Gastrocnemius medialis (tissue), 4 donors: ENCODE measurements around the gene PLCB3. TPM values are rescaled to one million over a fixed set of nuclear protein-coding genes. Genes with fewer than 3 reads are reported as not detected.

Source experiments
- ATAC-seq, 2 donors: fragments of 150-250 bp; one replicate each; pipeline ENCODE4 v1.9.1; 2016
- DNase-seq, 2 donors: peaks; one replicate each; pipeline ENCODE4 v3.0.0-alpha.2; 2019
- H3K27ac ChIP-seq, 4 donors: fragments of 200-600 bp; sonication (generic); 1 replicate in 1 of 4; 2 replicates in 3 of 4; pipeline ENCODE4 v1.5.1; 2016 to 2018; ENCODE audit warnings: mild to moderate bottlenecking in 2 of 4, moderate library complexity in 1 of 4
- H3K27me3 ChIP-seq, 3 donors: fragments of 200-600 bp; sonication (generic) in 2 of 3; 1 replicate in 1 of 3; 2 replicates in 2 of 3; pipeline versions ENCODE4 v1.5.1 to v1.6.0; 2016 to 2019; ENCODE audit warnings: mild to moderate bottlenecking in 1 of 3, moderate library complexity in 1 of 3
- H3K36me3 ChIP-seq, 2 donors: fragments of 200-600 bp; sonication (generic) in 1 of 2; one replicate each; pipeline ENCODE4 v1.5.1; 2017 to 2018
- H3K4me1 ChIP-seq, 2 donors: fragments of 200-600 bp; sonication (generic) in 1 of 2; one replicate each; pipeline ENCODE4 v1.5.1; 2016 to 2017; ENCODE audit warnings: mild to moderate bottlenecking in 2 of 2
- H3K4me3 ChIP-seq, 4 donors: fragments of 200-600 bp; sonication (generic) in 3 of 4; 1 replicate in 1 of 4; 2 replicates in 3 of 4; pipeline ENCODE4 v1.5.1; 2016 to 2019; ENCODE audit warnings: mild to moderate bottlenecking in 2 of 4
- H3K9me3 ChIP-seq, 3 donors: fragments of 200-600 bp; sonication (generic) in 2 of 3; 1 replicate in 1 of 3; 2 replicates in 2 of 3; pipeline ENCODE4 v1.5.1; 2016 to 2019
- CTCF ChIP-seq, 5 experiments: fragments of 450-650 bp in 3 of 5; fragments of 200-600 bp in 2 of 5; sonication (generic) in 2 of 5; IDR thresholded peaks in 4 of 5; conservative IDR thresholded peaks in 1 of 5; 1 replicate in 4 of 5; 2 replicates in 1 of 5; pipeline ENCODE4 v1.5.1; 2016 to 2019; ENCODE audit warnings: antibody characterized with exemption in 5 of 5, mild to moderate bottlenecking in 3 of 5, moderate library complexity in 3 of 5
- POLR2A ChIP-seq, 2 donors: fragments of 450-650 bp; IDR thresholded peaks; one replicate each; pipeline ENCODE4 v1.6.1; 2017; ENCODE audit warnings: antibody characterized with exemption in 2 of 2, mild to moderate bottlenecking in 2 of 2, moderate library complexity in 2 of 2
- in situ Hi-C, 4 donors: fragments of 200-750 bp; cut with MboI; loops; one replicate each; pipeline versions ENCODE4 v1.15.0 to v1.8.0; 2017; ENCODE audit warnings: low sequenced_read_pairs in 4 of 4
- intact Hi-C: fragments of 100-400 bp; cut with DNase I; formaldehyde crosslinking; loops from one replicate; pipeline ENCODE4 v1.15.1; 2023; ENCODE audit warnings: low total_unique reads
- total RNA-seq, 4 donors: library from RNA; depleted of rRNA; stranded (reverse); fragments of >200 nt; gene quantifications; one replicate each; pipeline versions ENCODE4 v1.1.0 to v1.2.3, GENCODE V29; 2016

The PLCB3 gene
- total RNA-seq, 4 donors from 2014 or later = 4.7 to 9.7 (median 6.2) TPM

GRCh38 chr11:64219755-64220154 lies 31.6 kb upstream of the PLCB3 start:
- no peaks in the 10 kb centered on the region for H3K27me3 ChIP-seq
- ATAC-seq (no peak), DNase-seq (no peak)
- no peak overlapping the region for H3K27ac ChIP-seq
- peaks cover 0 to 7% of the 10 kb centered on the region in 2 donors for H3K36me3 ChIP-seq
- TF ChIP-seq POLR2A (IDR thresholded peaks at IDR 0.05) = no peak
- intact Hi-C loops (no loop called here), in situ Hi-C loops (no loop called here)
- H3K4me1 ChIP-seq = peaks cover 6 to 26% of the 10 kb centered on the region in 2 donors
- no peak overlapping the region for H3K4me3 ChIP-seq
- H3K9me3 ChIP-seq = no peaks in the 10 kb centered on the region

- H3K9me3 ChIP-seq = no peaks in the 10 kb centered on the region
- no peak overlapping the region for H3K4me3 ChIP-seq
- in situ Hi-C loops = no loop called here
- DNase-seq (no peak), ATAC-seq (no peak)
- intact Hi-C loops = no loop called here
- no peaks in the 10 kb centered on the region for H3K27me3 ChIP-seq
- no peak overlapping the region for H3K27ac ChIP-seq
- H3K4me1 ChIP-seq = peaks cover 11 to 31% of the 10 kb centered on the region in 2 donors
- peaks cover 0 to 7% of the 10 kb centered on the region in 2 donors for H3K36me3 ChIP-seq
- TF ChIP-seq CTCF (IDR thresholded peaks at IDR 0.05 in 4 of 5, conservative IDR thresholded peaks at IDR 0.05 in 1 of 5) = no peak
- TF ChIP-seq POLR2A (IDR thresholded peaks at IDR 0.05) = no peak
Observed at GRCh38 chr11:64220271-64220670, 31.1 kb upstream of the PLCB3 start.

- Histone ChIP-seq H3K36me3 (peaks cover 0 to 7% of the 10 kb centered on the region in 2 donors), H3K4me3 (no peak overlapping the region), H3K9me3 (no peaks in the 10 kb centered on the region), H3K27ac (peak overlapping the region in 1 of 4 donors; percentile 95), H3K4me1 (peaks cover 15 to 35% of the 10 kb centered on the region in 2 donors), H3K27me3 (no peaks in the 10 kb centered on the region)
- intact Hi-C loops (no loop called here), in situ Hi-C loops (no loop called here)
- no peak for DNase-seq
- no peak for ATAC-seq
- TF ChIP-seq POLR2A (IDR thresholded peaks at IDR 0.05) = no peak
- TF ChIP-seq CTCF (IDR thresholded peaks at IDR 0.05 in 4 of 5, conservative IDR thresholded peaks at IDR 0.05 in 1 of 5) = no peak
Observed at GRCh38 chr11:64220798-64221197, 30.5 kb upstream of the PLCB3 start.

- no peak for ATAC-seq
- peak overlapping the region in 3 of 4 donors; percentile 62 to 95 (median 81) for H3K27ac ChIP-seq
- no peak overlapping the region for H3K4me3 ChIP-seq
- TF ChIP-seq POLR2A (IDR thresholded peaks at IDR 0.05) = no peak
- TF ChIP-seq CTCF (IDR thresholded peaks at IDR 0.05 in 4 of 5, conservative IDR thresholded peaks at IDR 0.05 in 1 of 5) = no peak
- peaks cover 26 to 47% of the 10 kb centered on the region in 2 donors for H3K4me1 ChIP-seq
- H3K9me3 ChIP-seq = no peaks in the 10 kb centered on the region
- intact Hi-C loops (no loop called here), in situ Hi-C loops (no loop called here)
- DNase-seq = no peak
- no peaks in the 10 kb centered on the region for H3K27me3 ChIP-seq
- H3K36me3 ChIP-seq = peaks cover 0 to 7% of the 10 kb centered on the region in 2 donors
Observed at GRCh38 chr11:64222651-64223000, 28.7 kb upstream of the PLCB3 start.

- ATAC-seq (peak in 1 of 2 donors; percentile 19), DNase-seq (peak in 1 of 2 donors; percentile 76)
- TF ChIP-seq CTCF (IDR thresholded peaks at IDR 0.05 in 4 of 5, conservative IDR thresholded peaks at IDR 0.05 in 1 of 5) (no peak), POLR2A (IDR thresholded peaks at IDR 0.05) (no peak)
- in situ Hi-C loops (no loop called here), intact Hi-C loops (no loop called here)
- no peak overlapping the region for H3K4me3 ChIP-seq
- H3K27me3 ChIP-seq = no peaks in the 10 kb centered on the region
- peak overlapping the region in 3 of 4 donors; percentile 62 to 95 (median 81) for H3K27ac ChIP-seq
- peaks cover 0 to 7% of the 10 kb centered on the region in 2 donors for H3K36me3 ChIP-seq
- no peaks in the 10 kb centered on the region for H3K9me3 ChIP-seq
- peaks cover 31 to 52% of the 10 kb centered on the region in 2 donors for H3K4me1 ChIP-seq
Observed at GRCh38 chr11:64223001-64223651, 28.2 kb upstream of the PLCB3 start.
